Ishikawa (cell line): ENCODE results near the gene GOLGA1.

Experiments used
- CEBPB ChIP-seq: IDR thresholded peaks from 2 replicates; pipeline ENCODE4 v1.6.1; 2012
- CREB1 ChIP-seq: IDR thresholded peaks from 2 replicates; pipeline ENCODE4 v1.6.1; 2012; ENCODE audit warnings: low read depth
- EP300 ChIP-seq: IDR thresholded peaks from 2 replicates; pipeline ENCODE4 v1.6.1; 2012; ENCODE audit warnings: borderline replicate concordance
- FOXM1 ChIP-seq: IDR thresholded peaks from 2 replicates; pipeline ENCODE4 v1.6.1; 2012; ENCODE audit warnings: low read depth, borderline replicate concordance
- NFIC ChIP-seq: IDR thresholded peaks from 2 replicates; pipeline ENCODE4 v1.6.1; 2012
- REST ChIP-seq: IDR thresholded peaks from 2 replicates; pipeline ENCODE4 v1.6.1; 2012; ENCODE audit warnings: low read depth, mild to moderate bottlenecking
- TAF1 ChIP-seq: IDR thresholded peaks from 2 replicates; pipeline ENCODE4 v1.6.1; 2012; ENCODE audit warnings: low read depth, mild to moderate bottlenecking
- TEAD4 ChIP-seq: IDR thresholded peaks from 2 replicates; pipeline ENCODE4 v1.6.1; 2012
- YY1 ChIP-seq: IDR thresholded peaks from 2 replicates; pipeline ENCODE4 v1.6.1; 2012; ENCODE audit warnings: low read depth
- ZBTB7A ChIP-seq: IDR thresholded peaks from 2 replicates; pipeline ENCODE4 v1.6.1; 2012; ENCODE audit warnings: low read depth
- TF ChIP-seq, protein P1 (sequence below): IDR thresholded peaks from 2 replicates; pipeline ENCODE4 v1.6.1; 2012

- TF ChIP-seq TAF1 (no peak), TEAD4 (no peak), YY1 (no peak), ZBTB7A (no peak), NFIC (no peak), CEBPB (no peak), EP300 (no peak), REST (no peak), CREB1 (no peak), FOXM1 (no peak)
- TF ChIP-seq, protein P1, sequence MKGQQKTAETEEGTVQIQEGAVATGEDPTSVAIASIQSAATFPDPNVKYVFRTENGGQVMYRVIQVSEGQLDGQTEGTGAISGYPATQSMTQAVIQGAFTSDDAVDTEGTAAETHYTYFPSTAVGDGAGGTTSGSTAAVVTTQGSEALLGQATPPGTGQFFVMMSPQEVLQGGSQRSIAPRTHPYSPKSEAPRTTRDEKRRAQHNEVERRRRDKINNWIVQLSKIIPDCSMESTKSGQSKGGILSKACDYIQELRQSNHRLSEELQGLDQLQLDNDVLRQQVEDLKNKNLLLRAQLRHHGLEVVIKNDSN = no peak
Observed at GRCh38 chr9:124914753-124915405, 26.0 kb downstream of the GOLGA1 start.
